Testis (tissue), 2 donors: ENCODE data around the gene PAX1.

Experiments
- CTCF ChIP-seq, 3 experiments: fragments of 450-650 bp in 2 of 3; fragments of 200-600 bp in 1 of 3; sonication (generic) in 1 of 3; IDR thresholded peaks; one replicate each; pipeline ENCODE4 v1.5.1; 2016 to 2019; ENCODE audit warnings: antibody characterized with exemption in 3 of 3, mild to moderate bottlenecking in 2 of 3, moderate library complexity in 1 of 3
- POLR2A ChIP-seq: fragments of 450-650 bp; IDR thresholded peaks from one replicate; pipeline ENCODE4 v1.6.1; 2017; ENCODE audit warnings: antibody characterized with exemption, mild to moderate bottlenecking, moderate library complexity

GRCh38 chr20:21707267-21707666 is 1.8 kb downstream of the PAX1 start:
- no peak for TF ChIP-seq POLR2A
- TF ChIP-seq CTCF (IDR thresholded peaks at IDR 0.05): no peak
